HG03457 (cell line): ENCODE results near the gene ERCC2.

Experiments
- ATAC-seq: cut with Tn5 transposase; IDR thresholded peaks from one replicate; pipeline ENCODE4 v1.9.1; 2021; ENCODE audit warnings: moderate number of reproducible peaks; ENCODE audit not compliant: unreplicated experiment

ERCC2 gene

DNA sequence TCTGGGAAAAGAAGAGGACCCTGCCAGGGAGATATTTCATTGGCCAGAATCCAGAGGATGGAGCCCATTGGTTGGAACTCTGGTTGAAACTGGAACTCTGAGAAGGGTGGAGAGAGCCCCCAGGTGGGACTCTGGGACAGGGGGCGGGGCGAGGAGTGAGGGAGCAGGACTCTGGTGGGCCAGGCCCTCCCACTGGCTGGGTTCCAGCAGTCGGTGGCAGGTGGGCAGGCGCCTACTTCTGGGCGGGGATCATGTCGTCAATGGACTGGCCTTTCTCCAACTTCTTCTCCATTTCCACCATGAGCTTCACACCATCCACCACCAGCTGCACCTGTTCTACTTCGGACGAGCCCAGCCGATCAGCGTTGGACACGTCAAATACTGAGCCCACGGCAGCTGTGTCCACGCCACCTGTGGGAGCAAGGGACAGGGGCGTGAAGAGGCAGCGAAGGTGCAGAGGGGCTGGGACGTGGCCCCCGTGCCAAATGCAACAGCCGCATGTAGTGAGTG is 63.8 kb downstream of the ERCC2 start:
- no peak for ATAC-seq

DNA sequence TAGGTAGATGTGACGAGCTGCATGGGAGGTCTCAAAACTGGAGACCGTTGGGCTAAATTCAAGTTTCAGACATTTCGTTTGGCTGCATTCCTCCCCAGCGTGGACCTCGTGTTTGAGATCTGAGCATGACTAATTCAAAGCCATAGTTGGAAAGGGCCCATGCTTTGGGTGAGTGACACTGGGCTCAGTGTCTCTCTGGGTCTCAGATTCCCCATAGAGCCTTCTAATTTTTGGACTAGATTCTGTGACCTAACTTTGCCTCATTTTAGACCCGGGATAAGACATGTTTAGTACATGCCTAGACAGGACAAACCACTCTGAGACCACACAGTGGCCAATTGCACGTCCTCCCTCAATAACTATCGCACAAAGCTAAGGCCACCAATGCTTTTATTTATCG is 64.3 kb downstream of the ERCC2 start:
- ATAC-seq, result no peak

DNA sequence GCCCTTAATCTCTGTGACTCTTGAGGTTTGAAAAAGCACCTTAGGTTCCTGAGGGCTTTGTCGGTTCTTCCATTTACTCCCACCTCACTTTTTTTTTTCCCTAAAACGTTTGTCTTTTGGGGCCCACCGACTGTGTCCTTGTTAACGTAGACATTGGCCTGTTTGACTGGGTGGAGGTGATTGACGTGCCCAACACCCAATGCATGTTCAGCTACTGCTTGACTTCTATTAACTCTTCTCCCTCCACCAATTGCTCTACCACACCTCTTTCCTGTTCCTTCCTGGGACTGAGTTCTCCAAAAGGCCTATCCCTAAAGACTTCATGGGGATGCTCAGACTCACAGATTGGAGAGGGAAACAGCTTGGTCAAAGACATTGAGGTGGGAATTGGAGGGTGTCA is 65.0 kb downstream of the ERCC2 start:
- ATAC-seq, result no peak

DNA sequence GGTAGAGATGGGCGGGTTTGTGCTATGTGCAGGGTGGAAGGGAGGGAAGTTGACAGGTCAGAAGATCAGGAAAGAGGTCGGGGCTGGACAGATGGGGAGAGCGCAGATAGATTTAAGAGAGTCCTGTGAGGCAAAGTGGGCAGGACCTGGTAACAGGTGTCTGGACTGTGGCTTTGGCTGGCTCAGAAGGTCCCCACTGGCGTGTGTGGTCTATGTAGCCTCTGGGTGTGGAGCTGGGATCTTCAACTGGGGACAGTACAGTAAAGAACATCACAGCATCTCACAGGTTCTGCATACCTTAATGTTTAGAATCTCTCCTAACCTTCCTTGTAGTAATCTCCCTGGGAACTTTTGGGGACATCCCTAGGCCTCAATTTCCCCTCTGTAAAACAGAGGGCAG is 65.4 kb downstream of the ERCC2 start:
- no peak for ATAC-seq

DNA sequence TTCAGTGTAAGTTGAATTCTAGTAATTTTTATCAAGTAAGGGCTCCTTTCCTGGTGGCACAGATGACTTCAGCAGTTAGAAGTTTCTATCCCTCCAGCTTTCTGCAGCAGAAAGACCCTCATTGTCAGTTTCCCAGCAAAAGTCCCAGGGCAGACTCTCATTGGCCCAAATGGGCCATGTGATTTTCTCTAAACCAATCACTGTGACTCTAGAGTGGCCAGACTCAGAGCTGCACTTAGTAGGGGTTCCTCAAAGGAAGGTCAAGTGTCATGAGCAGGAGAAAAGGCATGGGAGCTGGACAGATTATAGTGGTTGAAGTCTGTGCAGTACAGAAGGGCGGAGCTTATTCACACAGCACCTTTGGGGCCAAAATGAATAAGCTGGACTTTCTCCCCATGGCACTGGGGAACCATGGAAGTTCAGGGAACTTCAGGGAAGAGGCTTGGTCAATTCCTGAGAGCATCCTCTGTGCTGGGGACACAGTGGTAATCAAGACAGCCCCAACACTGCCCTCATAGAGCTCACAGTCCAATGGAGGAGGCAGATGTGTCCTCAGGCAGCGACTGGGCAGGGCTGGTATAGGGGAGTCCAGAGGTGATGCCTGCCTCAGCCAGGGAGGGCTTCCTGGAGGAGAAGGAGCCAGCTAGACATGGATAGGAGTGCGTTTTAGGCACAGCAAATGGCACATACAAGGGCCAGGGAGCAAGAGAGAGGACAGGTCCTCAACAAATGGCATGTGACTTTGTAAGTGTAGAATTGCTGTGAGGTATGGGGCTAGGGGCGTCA is 66.0 kb downstream of the ERCC2 start:
- no peak for ATAC-seq

DNA sequence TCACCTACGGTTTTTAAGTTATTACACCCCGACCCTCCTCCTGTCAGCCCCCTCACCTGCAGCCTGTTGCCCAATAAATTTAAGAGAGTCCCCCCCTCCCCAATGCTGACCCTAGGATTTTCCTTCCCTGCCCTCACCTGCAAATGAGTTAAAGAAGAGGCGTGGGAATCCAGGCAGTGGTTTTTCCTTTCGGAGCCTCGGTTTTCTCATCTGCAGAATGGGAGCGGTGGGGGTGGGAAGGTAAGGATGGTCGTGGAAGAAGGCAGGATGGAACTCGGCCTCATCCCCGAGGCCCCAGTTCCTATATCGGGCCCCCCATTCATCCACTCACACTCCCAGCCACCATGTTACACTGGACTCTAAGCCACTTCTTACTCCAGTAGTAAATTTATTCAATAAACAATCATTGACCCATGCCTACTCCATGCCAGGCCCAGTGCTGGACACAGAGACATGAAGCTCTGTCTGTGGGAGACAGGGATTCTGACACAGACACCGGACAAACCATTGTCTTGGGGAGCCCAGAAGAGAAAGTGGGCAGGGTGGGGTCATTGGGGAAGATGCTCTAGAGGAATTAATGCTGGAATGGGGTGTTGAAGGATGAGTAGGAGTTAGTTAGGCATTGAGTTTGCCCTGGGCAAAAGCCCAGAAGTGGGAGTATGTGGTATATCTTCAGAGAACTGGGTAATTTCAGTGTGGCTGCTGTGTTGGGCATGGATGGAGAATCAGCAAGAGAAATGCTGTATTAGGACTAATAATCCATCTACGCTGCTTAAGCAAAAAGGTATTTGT is 66.9 kb downstream of the ERCC2 start:
- ATAC-seq, result no peak

DNA sequence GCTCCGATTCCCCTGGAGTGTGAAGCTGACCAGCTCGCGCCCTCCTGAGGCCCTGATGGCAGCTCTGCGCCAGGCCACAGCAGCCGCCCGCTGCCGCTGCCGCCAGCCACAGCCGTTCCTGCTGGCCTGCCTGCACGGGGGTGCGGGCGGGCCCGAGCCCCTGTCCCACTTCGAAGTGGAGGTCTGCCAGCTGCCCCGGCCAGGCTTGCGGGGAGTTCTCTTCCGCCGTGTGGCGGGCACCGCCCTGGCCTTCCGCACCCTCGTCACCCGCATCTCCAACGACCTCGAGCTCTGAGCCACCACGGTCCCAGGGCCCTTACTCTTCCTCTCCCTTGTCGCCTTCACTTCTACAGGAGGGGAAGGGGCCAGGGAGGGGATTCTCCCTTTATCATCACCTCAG is 68.0 kb downstream of the ERCC2 start:
- ATAC-seq, result no peak
